ENCODE results near the gene SLC2A13.

DNA sequence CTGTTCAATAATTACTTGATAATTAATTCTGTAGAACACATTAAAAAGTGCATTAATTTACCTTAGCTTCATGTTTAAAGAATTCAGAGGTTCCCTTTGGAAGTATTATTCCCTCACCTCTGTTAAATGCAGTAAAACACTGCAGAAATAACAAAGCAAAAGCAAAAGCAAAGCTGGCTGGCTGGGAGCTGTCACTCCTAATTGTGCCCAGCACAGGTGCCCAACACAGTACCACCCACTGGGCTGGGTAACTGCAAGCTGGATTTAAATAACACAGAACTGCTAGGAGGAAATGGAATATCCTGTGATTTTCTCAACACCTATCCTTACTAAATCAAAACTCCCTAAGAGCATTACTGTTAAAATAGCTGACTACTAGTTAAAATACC, 72.6 kb downstream of the SLC2A13 start:
- TF ChIP-seq, protein P1, sequence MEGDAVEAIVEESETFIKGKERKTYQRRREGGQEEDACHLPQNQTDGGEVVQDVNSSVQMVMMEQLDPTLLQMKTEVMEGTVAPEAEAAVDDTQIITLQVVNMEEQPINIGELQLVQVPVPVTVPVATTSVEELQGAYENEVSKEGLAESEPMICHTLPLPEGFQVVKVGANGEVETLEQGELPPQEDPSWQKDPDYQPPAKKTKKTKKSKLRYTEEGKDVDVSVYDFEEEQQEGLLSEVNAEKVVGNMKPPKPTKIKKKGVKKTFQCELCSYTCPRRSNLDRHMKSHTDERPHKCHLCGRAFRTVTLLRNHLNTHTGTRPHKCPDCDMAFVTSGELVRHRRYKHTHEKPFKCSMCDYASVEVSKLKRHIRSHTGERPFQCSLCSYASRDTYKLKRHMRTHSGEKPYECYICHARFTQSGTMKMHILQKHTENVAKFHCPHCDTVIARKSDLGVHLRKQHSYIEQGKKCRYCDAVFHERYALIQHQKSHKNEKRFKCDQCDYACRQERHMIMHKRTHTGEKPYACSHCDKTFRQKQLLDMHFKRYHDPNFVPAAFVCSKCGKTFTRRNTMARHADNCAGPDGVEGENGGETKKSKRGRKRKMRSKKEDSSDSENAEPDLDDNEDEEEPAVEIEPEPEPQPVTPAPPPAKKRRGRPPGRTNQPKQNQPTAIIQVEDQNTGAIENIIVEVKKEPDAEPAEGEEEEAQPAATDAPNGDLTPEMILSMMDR (IDR thresholded peaks at IDR 0.05), result no peak
- no peak for TF ChIP-seq POLR2A (IDR thresholded peaks at IDR 0.05)

All from lower leg skin (tissue), 3 donors.